Activated T-cell treated with anti-CD3 and anti-CD28 coated beads, Interleukin-2, amount 50 U/mL, for 24 hours (primary cell): ENCODE data around the gene IL1B.
"Not testable (repeated sequence)": the region's sequence is repeated elsewhere in the genome, so short reads cannot be mapped to it uniquely, and the experiment has no call there.

Experiments used
- DNase-seq: peaks from one replicate; pipeline ENCODE4 v3.0.0-alpha.2; 2020
- H3K27ac Mint-ChIP-seq: 2 replicates; pipeline ENCODE4 v1.8.0; 2020; ENCODE audit warnings: mild to moderate bottlenecking, mixed read lengths
- H3K27me3 Mint-ChIP-seq: 2 replicates; pipeline ENCODE4 v1.8.0; 2020; ENCODE audit warnings: mixed read lengths
- H3K36me3 Mint-ChIP-seq: 2 replicates; pipeline ENCODE4 v1.8.0; 2020; ENCODE audit warnings: low read depth, mixed read lengths
- H3K4me1 Mint-ChIP-seq: 2 replicates; pipeline ENCODE4 v1.8.0; 2020; ENCODE audit warnings: low read depth, mixed read lengths
- H3K4me3 Mint-ChIP-seq: 2 replicates; pipeline ENCODE4 v1.8.0; 2020; ENCODE audit warnings: mild to moderate bottlenecking, moderate library complexity, mixed read lengths
- H3K9me3 Mint-ChIP-seq: 2 replicates; pipeline ENCODE4 v1.8.0; 2020; ENCODE audit warnings: mixed read lengths

The IL1B gene

GRCh38 chr2:112869258-112869842 is 32.8 kb upstream of the IL1B start:
- Mint-ChIP-seq H3K36me3 (no peaks in the 10 kb centered on the region), H3K9me3 (no peaks in the 10 kb centered on the region), H3K4me1 (no peaks in the 10 kb centered on the region), H3K27me3 (peaks cover 27% of the 10 kb centered on the region), H3K27ac (no peak overlapping the region), H3K4me3 (no peak overlapping the region)
- no peak for DNase-seq

GRCh38 chr2:112867701-112868631 is 31.4 kb upstream of the IL1B start:
- H3K4me1 Mint-ChIP-seq: no peaks in the 10 kb centered on the region
- no peak overlapping the region for H3K4me3 Mint-ChIP-seq
- H3K27ac Mint-ChIP-seq: no peak overlapping the region
- no peak for DNase-seq
- H3K27me3 Mint-ChIP-seq: peaks cover 27% of the 10 kb centered on the region
- no peaks in the 10 kb centered on the region for H3K9me3 Mint-ChIP-seq
- no peaks in the 10 kb centered on the region for H3K36me3 Mint-ChIP-seq

- Mint-ChIP-seq H3K4me1 (no peaks in the 10 kb centered on the region), H3K27me3 (peaks cover 25% of the 10 kb centered on the region), H3K4me3 (no peak overlapping the region), H3K27ac (no peak overlapping the region), H3K9me3 (no peaks in the 10 kb centered on the region), H3K36me3 (no peaks in the 10 kb centered on the region)
- no peak for DNase-seq
Measured at GRCh38 chr2:112866128-112866835, 29.7 kb upstream of the IL1B start.

GRCh38 chr2:112864072-112864471 is 27.5 kb upstream of the IL1B start:
- DNase-seq: no peak
- Mint-ChIP-seq H3K36me3 (peaks cover 4% of the 10 kb centered on the region), H3K4me3 (no peak overlapping the region), H3K4me1 (no peaks in the 10 kb centered on the region), H3K27ac (no peak overlapping the region), H3K27me3 (peaks cover 11% of the 10 kb centered on the region), H3K9me3 (peaks cover 9% of the 10 kb centered on the region)

- peaks cover 20% of the 10 kb centered on the region for H3K9me3 Mint-ChIP-seq
- H3K36me3 Mint-ChIP-seq, H3K4me3 Mint-ChIP-seq, H3K27ac Mint-ChIP-seq, DNase-seq, H3K27me3 Mint-ChIP-seq, H3K4me1 Mint-ChIP-seq: not testable (repeated sequence)
Measured at GRCh38 chr2:112859406-112860183, 23.0 kb upstream of the IL1B start.

GRCh38 chr2:112850588-112850987 is 14.0 kb upstream of the IL1B start:
- Mint-ChIP-seq H3K27me3 (peaks cover 28% of the 10 kb centered on the region), H3K36me3 (no peaks in the 10 kb centered on the region), H3K9me3 (no peaks in the 10 kb centered on the region), H3K4me3 (no peak overlapping the region), H3K27ac (no peak overlapping the region), H3K4me1 (no peaks in the 10 kb centered on the region)
- no peak for DNase-seq

- H3K27ac Mint-ChIP-seq: no peak overlapping the region
- H3K4me1 Mint-ChIP-seq: no peaks in the 10 kb centered on the region
- no peaks in the 10 kb centered on the region for H3K36me3 Mint-ChIP-seq
- H3K27me3 Mint-ChIP-seq: peaks cover 27% of the 10 kb centered on the region
- no peak overlapping the region for H3K4me3 Mint-ChIP-seq
- DNase-seq: no peak
- no peaks in the 10 kb centered on the region for H3K9me3 Mint-ChIP-seq
Measured at GRCh38 chr2:112849956-112850355, 13.4 kb upstream of the IL1B start.

GRCh38 chr2:112848833-112849232 is 12.3 kb upstream of the IL1B start:
- H3K36me3 Mint-ChIP-seq: no peaks in the 10 kb centered on the region
- H3K27ac Mint-ChIP-seq: no peak overlapping the region
- H3K4me1 Mint-ChIP-seq: no peaks in the 10 kb centered on the region
- no peaks in the 10 kb centered on the region for H3K9me3 Mint-ChIP-seq
- peaks cover 27% of the 10 kb centered on the region for H3K27me3 Mint-ChIP-seq
- no peak overlapping the region for H3K4me3 Mint-ChIP-seq
- no peak for DNase-seq

- H3K27me3 Mint-ChIP-seq: peaks cover 26% of the 10 kb centered on the region
- no peak overlapping the region for H3K4me3 Mint-ChIP-seq
- H3K36me3 Mint-ChIP-seq: no peaks in the 10 kb centered on the region
- no peaks in the 10 kb centered on the region for H3K9me3 Mint-ChIP-seq
- H3K4me1 Mint-ChIP-seq: no peaks in the 10 kb centered on the region
- H3K27ac Mint-ChIP-seq: no peak overlapping the region
- DNase-seq: no peak
Measured at GRCh38 chr2:112846031-112846430, 9.5 kb upstream of the IL1B start.

- no peak overlapping the region for H3K4me3 Mint-ChIP-seq
- no peaks in the 10 kb centered on the region for H3K9me3 Mint-ChIP-seq
- no peaks in the 10 kb centered on the region for H3K36me3 Mint-ChIP-seq
- DNase-seq: no peak
- peaks cover 45% of the 10 kb centered on the region for H3K27me3 Mint-ChIP-seq
- H3K4me1 Mint-ChIP-seq: no peaks in the 10 kb centered on the region
- no peak overlapping the region for H3K27ac Mint-ChIP-seq
Measured at GRCh38 chr2:112843836-112844235, 7.3 kb upstream of the IL1B start.

- DNase-seq: no peak
- no peaks in the 10 kb centered on the region for H3K9me3 Mint-ChIP-seq
- H3K4me3 Mint-ChIP-seq: no peak overlapping the region
- H3K27ac Mint-ChIP-seq: no peak overlapping the region
- no peaks in the 10 kb centered on the region for H3K36me3 Mint-ChIP-seq
- H3K4me1 Mint-ChIP-seq: no peaks in the 10 kb centered on the region
- peaks cover 46% of the 10 kb centered on the region for H3K27me3 Mint-ChIP-seq
Measured at GRCh38 chr2:112843288-112843687, 6.7 kb upstream of the IL1B start.

GRCh38 chr2:112841295-112842044 is 4.9 kb upstream of the IL1B start:
- Mint-ChIP-seq H3K9me3 (no peaks in the 10 kb centered on the region), H3K36me3 (no peaks in the 10 kb centered on the region), H3K4me3 (no peak overlapping the region), H3K27me3 (peaks cover 35% of the 10 kb centered on the region), H3K27ac (no peak overlapping the region), H3K4me1 (no peaks in the 10 kb centered on the region)
- no peak for DNase-seq

- Mint-ChIP-seq H3K27ac (no peak overlapping the region), H3K27me3 (peaks cover 30% of the 10 kb centered on the region), H3K4me3 (no peak overlapping the region), H3K4me1 (peaks cover 2% of the 10 kb centered on the region), H3K9me3 (no peaks in the 10 kb centered on the region), H3K36me3 (no peaks in the 10 kb centered on the region)
- DNase-seq: no peak
Measured at GRCh38 chr2:112840068-112840445, 3.5 kb upstream of the IL1B start.
